ENCODE results near the gene RAPGEF6.
A peak's percentile ranks its signal among the peaks of the same experiment; 100 is the strongest.
"Not testable (repeated sequence)": the region's sequence is repeated elsewhere in the genome, so short reads cannot be mapped to it uniquely, and the experiment has no call there.

The RAPGEF6 gene

DNA sequence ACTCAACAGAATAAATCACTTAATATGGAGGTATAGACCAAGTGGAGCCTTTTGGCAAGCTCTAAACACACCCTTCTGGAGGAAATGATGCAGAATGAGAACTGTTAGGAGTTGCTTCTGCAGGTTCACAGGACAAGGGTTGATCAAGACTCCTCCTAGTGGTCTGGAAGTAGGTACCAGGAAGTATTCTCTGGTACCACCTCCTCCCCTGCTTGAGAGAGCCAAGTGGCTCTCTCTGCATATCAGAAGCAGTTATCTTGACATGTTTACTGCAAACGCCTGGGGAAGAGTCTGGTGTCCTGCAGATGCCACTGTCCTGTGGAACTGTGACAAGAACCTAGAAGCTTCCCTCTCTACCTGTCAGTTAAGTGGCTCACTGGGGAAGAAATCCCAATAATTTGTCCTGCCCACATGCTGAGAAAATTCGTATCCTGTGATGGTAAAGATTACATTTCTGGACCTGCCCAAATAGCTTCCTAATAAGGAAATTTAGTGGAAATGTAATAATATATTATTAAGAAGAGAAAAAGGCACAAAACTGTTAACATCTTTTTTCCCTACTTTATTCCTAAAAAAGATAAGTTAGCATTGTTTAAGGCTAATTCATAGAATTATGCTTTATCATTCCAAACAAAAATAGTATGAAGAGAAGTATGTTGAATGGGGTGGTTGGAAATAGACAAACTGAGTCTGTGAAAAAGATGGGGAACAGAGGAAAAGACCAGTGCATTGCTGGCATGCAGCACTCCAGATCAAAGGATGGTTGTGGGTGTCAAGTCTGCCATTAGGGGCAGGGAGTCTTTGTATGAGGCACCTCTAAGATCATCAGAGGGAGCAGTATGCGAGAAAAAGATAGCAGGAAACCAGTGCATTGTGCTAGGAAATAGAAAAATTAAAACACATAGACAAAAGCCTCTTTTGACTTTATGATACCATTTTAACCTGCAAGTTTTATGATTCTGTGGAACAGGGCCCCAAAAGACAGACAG, 252.3 kb downstream of the RAPGEF6 start:
- peak; percentile 1 for DNase-seq

DNA sequence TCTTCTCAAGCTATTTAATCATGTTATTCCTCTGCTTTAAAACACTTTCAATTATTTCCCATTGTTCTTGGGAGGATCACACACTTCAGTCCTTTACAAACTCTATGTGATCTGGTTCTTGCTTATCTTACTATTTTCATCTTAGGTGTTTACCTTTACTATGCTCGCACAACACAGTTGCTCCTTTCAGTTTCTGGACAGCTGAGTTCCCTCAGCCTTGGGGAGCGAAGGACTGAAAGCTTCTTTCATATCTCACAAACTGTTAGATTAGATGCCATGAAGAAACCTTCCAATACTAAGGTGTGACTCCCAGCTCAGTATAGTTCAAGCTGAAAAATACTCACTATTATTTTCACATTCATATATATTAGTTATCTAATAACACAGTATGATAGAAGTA, 253.3 kb downstream of the RAPGEF6 start:
- no peak for DNase-seq

DNA sequence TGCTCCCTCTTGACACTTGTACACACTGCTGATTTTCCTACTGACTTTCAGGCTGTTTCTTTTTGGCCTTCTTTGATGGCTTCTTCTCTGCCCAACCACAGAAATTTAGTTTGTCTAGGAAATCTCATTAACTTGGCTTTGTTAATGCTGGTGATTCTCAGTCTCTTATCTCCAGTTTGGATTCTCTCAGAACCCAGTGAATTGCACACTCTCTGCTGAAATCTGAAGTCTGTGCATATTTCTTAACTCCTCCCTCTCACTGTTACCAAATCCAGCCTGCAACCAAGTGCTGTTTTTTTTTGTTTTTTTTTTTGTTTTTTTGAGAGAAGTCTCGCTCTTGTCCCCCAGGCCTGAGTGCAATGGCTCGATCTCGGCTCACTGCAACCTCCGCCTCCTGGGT, 254.0 kb downstream of the RAPGEF6 start:
- DNase-seq, result no peak

DNA sequence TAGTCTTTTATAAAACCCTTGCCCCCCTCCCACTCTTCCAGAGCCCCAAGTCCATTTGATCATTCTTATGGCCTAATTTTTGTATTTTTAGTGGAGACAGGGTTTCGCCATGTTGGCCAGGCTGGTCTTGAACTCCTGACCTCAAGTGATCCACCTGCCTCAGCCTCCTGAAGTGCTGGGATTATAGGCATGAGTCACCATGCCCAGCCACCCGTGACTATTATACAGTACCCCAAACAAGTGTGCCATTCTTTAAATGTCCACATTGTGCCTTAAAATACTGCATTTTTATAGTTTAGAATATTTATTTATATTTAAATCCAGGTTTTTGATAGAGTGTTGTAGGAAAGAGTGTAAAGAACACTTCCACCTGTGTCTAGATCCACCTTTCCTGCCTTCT, 254.8 kb downstream of the RAPGEF6 start:
- DNase-seq, result not testable (repeated sequence)

DNA sequence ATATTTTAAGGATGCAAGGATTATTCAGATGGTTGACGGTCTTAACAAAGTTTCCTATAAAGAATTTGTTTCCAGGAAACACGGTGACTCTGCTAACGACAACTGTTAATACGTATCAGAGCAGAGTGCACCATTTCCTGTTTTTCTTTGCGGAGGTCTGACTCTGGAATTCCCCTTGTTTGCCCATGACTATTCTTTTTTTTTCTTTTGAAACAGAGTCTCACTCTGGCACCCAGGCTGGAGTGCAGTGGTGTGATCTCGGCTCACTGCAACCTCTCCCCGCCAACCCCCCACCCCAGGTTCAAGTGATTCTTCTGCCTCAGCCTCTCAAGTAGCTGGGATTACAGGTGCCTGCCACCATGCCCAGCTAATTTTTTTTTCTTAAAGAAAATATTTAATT, 255.3 kb downstream of the RAPGEF6 start:
- no peak for DNase-seq

DNA sequence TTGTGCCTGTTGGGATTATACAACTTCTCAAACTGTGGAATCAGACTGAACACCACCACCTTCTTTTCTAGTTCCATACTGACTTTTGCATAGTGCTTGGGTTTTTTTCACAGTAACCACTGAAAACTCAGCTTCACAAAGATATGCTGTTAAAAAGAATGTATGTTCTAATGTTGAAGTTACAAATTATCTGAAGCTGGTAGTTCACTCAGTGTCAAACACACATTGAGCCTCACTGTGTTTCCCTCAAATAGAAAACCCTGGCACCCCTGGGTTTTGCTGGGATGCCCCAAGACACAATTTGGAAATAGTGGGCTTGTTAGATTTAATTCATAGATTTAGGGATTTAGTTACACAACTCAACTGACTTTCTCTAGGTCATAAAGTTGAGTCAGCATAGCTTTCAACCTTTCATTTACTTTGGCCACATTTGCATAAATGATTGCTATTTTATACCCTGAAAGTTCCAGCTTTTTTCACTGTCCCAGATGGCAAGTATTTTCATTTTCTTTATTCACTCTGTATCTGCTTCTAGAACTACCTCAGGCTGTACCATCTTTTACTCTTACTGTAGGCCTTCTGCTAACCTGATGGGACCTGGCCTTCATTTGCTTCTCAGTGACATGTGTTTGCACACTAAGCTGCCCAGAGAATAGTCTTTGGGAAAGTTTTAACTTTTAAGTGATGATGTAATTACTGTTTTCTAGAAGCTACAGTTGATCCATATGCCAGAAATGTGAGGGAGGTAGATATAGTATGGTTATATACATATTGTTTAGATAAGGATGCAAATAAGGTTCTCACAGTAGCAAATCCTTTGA, 256.1 kb downstream of the RAPGEF6 start:
- no peak for DNase-seq

DNA sequence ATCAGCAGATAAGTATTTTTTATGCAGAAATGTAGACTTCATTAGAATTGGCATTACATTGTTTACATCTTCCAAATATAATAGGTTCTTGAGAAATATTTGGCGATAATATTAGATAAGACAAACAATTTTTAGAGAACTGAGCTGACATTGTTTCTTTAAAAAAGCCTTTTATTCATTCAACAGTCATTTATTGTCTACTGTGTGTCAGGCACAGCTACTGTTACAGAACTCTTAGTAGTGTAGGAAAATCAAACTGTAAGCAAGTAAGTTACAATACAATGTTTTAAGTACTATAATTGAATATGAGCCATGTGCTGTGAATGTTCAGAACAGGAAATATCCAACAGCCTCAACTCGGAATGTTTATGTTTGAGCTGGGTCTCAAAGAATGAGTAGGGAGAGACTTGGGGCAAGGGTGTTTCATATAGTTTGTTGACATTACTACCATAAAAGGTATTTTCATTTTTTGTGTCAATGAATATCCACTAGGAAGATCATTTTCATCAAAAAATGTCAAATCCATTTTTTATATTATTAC, 257.2 kb downstream of the RAPGEF6 start:
- no peak for DNase-seq

DNA sequence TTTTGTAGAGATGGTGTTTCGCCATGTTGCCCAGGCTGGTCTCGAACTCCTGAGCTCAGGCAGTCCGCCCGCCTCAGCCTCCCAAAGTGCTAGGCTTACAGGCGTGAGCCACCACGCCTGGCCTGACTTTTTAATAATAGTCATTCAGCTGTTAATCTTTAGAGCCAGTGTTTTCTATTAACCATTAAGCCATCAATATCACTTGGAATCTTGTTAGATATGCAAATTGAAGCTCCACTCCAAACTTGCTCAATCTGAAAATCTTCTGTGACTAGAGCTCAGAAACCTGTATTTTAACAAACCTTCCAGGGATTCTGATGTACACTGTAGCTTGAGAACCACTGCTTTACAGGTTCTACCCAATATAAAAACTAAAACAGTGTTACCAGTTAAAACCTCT, 257.7 kb downstream of the RAPGEF6 start:
- no peak for DNase-seq

DNA sequence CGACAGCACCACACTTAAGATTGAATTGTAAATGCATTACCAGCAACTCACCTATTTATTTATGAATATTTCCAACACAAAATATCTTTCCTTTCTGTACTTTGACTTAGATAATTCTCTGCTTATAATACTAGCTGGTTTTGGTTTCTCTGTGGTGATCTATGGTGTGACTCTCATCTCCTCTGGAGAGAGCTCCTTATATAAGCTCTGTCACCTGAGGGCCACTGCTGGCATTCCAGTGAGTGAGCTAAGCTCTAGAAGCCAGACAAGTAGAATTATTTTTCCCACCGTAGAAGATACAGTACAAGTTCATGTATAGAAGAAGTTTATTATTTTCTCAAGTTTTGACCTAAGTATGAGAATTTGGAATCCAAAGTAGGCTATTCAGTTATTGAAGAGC, 259.7 kb downstream of the RAPGEF6 start:
- DNase-seq, result no peak

Measured in NCI-H1694 (cell line).